GM20431 (cell line): Measurements from ENCODE around the gene SORCS2.

Source experiments
- in situ Hi-C: fragments of 300-500 bp; cut with MseI, MboI; formaldehyde crosslinking; loops from one replicate; pipeline ENCODE4 v1.15.0; 2020; ENCODE audit warnings: low sequenced_read_pairs; ENCODE audit not compliant: unreplicated experiment

The SORCS2 gene

DNA sequence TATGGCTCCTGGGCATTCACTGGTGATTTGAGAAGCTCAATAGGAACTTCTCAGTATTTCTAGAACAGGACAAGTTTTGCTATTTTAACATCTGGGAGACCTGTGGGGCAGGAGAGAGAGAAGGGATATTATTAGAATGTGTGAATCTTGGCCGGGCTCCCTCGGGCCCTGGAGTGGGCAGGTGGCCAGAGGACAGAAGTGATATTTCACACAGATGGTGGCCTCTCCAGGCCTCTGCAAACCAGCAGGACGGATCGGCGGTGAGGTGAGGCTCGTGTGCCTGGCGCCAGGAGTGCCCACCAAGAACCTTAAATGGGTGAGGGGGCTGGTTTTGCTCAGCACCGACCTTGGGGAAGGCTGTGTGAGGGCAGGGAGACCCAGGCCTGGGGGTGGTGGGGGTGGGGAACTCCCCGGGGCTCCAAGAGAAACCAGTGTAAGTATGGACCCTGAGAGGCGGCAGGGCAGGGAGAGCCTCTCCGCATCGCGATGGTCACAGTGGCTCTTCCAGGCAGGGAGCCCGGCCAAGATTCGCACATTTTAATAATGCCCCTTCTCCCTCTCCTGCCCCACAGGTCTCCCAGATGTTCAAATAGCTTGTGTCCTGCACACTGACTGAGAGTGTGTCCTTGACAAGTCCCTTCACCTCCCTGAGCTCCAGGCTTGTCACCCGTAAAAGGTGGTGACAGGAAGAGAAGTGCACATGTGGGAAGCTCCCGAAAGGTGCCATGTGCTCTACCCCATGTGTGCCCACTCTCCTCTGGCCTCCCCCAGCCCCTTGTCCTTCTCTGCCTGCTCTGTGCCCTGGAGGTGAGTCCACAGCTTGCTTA lies 64.9 kb downstream of the SORCS2 start:
- in situ Hi-C loops = no loop called here

DNA sequence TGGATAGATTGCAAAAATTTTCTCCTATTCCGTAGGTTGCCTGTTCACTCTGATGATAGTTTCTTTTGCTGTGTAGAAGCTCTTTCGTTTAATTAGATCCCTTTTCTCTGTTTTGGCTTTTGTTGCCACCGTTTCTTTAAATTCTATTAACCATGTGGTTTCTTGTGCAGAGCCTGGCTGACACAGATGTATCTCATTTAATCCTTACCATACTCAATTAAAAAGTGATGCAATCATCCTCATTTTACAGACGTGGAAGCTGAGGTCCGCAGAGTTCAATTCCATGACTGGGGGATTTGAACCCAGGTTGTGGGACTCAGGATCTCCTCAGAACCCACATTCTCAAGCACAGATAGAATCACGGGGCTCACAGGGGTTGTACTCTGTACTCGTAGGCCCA lies 66.7 kb downstream of the SORCS2 start:
- in situ Hi-C loops = no loop called here

DNA sequence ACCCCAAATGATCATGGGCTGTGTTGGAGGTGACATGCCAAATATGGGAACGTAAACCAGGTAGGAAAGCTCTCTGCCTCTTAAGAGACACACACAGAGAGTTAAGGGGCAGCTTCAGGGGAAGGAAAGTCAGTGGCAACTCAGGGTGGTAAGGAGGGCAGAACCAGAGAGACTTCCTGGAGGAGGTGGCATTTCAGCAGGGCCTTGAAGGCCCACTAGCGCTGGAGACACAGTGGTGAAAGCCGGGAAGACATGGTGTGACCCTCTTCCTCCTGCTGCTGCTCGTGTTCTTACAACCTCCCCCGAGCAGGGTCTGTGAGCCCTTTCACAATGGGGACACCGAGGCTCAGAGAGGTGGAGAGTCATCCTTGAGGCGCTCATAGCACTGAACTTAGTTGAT lies 68.2 kb downstream of the SORCS2 start:
- in situ Hi-C loops = no loop called here

DNA sequence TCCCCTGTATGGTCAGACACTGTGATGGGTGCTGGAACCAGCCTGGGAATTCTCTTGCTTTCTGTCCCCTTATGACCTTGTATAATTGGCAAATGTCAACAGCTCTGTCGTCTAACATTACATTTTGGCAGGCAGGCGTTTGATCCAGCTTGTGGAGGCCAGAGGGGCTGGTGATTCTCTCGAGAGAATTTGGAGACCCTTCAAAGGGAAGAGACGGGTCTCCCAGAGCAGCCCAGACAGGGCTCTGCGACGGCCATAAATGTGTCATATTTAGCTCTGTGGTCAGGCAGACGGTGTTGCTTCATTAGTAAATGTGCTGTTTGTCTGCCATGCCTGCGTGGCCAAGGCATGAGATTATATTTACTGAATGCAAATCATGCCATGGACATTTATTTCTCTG lies 68.7 kb downstream of the SORCS2 start:
- in situ Hi-C loops = no loop called here

DNA sequence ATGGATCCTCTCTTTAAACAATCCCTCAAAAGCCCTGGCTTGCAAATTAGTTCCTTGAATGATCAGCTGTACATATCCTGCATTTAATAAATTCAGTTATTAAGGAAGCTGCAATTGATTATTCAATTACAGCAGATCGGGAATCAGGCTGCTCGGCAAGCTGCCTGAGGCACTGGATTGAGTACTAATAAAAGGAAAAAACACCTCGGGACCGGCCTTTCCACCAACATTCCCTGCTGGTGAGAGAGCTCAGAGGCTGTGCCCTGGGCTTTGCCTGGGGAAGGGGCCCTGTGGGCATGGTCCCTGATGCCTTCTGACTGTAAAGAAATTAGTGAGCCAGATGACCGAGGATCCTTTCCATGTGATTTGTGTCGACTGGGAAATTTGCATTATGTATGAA lies 69.2 kb downstream of the SORCS2 start:
- in situ Hi-C loops = no loop called here

DNA sequence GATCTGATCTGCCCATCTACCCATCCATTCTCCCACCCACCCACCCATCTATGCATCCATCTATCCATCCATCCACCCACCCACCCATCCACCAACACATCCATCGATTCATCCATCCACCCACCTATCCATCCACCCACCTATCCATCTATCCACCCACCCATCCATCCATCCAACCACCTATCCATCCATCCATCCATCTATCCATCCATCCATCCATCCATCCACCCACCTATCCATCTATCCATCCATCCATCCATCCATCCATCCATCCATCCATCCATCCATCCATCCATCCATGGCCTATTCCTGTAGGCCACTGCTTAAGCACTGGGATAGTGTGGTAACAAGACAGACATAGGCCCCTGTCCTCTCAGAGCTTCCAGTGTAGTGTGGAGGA lies 69.8 kb downstream of the SORCS2 start:
- in situ Hi-C loops = no loop called here

DNA sequence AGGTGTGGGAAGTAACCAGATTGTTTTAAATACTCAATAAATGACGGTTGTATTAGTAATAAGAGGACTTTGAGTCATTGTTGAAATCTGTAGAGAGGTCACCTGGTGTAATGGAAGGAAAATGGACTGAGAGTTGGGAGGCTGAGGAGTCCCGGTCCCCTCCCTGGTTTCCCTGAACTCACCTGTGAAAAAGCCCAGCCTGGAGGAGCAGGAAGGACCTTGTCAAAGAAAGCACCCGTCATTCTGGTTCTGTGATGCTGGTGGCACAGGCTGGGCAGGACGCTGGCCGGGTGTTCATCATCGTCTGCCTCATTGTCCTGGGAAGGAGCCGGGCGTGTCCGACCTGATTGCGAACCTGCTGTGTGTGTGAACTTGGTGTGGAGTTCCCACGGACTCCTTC lies 70.8 kb downstream of the SORCS2 start:
- in situ Hi-C loops = no loop called here

DNA sequence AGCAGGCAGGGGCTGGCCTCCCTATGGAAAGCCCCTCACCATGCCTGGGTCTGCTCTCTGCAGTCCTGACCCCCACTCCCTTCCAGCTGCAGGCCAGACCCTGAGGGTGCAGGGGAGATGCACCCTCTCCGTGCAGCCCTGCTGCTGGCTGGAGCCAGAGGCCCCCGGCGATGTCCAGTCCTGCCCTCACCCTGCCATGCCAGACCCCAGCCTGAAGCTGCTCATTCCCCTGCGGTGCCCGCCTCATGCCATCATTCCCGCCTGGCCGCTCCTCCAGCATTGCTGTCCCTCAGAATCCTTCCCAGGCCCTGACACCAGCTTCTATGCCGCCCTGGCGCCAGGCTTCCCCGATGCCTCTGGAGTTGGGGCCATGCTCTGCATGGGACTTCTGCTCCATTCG lies 72.4 kb downstream of the SORCS2 start:
- in situ Hi-C loops = no loop called here

DNA sequence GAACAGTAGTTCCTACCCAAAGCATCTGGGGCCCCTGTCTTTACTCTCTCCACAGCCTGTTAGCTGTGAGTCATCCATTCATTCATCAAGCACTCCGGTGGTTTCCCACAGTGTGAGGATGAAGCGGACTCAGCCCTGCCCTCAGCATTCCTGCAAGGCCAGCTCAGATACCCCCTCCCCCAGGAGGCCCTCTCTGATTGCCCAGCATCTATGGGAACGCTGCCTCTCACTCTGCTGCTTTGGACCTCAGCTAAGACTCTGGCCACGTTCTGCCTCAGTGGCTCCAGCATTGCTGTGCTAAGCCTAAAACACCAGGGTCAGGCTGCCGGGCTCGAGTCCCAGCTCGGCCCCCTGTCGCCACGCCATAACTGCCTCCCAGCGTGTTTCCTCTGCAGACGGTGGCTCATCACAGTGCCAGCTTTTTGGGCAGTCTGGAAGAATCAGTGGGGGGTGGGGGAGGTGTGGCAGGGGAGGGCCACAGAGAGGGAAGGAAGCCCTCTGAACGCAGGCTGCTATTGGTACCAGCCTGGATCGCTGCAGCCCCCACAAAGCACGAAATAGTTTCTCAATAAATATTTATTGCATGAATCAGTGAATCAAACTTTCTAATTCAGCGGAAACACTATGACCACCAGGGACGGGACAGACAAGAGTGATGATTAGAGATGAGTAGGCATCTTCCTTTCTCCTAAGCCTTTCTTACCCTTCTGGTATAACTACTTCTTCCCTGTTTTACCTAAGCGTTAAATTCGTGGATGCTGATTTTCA lies 74.4 kb downstream of the SORCS2 start:
- in situ Hi-C loops = no loop called here

DNA sequence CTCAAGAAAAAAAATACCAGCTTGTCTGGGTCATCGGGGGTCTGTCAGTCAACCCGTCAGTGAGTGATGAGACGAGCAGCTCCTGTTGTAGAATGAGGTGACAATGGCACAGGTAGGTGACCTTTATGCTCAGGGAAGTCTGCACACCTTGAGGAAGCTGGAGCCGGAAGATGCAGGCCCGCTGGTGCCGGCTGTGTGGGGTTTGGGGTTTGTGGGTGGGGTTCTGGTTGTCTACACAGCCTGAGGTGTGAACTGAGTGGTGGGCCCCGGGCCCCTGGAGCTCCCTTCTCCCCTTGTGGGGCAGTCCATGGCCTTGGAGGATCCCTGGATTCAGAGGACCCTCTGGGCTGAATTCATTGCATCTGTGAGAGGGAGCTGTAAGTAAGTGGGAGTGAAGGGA lies 75.5 kb downstream of the SORCS2 start:
- in situ Hi-C loops = no loop called here

DNA sequence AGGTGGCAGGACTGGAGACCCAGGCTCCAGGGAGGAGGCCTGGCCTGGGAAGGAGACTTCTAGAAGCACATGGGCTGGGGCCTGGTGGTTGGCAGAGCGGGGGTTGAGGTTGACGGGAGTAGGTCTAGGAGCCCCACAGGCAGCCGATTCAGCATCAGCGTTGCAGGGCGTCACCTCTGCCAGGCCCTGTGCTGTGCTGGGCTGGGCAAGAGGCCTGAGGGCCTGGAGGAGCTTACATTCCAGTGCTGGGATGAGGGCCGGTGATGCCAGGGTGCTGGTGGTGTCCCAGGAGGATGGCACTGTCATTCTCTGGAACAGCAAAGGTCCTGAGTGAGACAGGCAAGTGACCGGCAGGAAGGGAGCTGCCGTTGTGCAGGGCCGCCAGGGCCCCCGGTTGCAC lies 76.6 kb downstream of the SORCS2 start:
- in situ Hi-C loops = no loop called here

DNA sequence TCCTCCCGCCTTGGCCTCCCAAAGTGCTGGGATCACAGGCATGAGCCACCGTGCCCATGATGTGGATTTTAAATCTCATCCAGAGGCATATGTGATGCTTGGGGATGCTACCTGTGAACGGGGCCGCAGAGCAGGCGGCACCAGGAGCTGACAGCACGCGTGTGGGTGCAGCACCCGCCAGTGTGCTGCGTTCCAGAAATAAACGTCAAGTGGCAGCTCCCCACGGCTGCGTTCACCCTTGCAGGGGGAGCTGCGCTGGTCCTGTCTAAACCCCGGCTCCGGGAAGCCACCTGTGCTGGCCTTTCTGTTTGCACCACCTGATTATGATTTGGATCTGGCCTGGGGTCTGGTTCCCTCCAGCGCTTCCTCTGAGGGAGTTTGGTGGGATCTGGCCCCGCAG lies 77.8 kb downstream of the SORCS2 start:
- in situ Hi-C loops = no loop called here

DNA sequence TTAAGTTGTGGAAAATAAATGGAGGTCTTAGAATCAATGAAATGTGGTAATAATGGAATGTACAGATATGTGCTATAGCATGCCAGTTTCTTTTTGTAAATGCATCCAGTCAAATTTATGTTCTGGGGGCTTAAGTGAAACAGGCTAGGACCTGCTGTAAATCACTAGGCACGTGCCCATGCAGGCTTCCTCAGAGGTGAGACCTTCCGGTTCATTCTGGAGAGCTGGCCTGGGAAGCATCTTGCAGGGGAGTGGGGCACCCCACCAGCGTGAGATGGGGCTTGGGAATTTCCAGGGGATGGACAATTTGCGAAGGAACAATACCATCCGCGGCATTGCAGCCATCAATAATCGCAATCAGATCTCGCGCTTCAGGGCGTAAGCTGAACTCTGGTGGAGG lies 80.1 kb downstream of the SORCS2 start:
- in situ Hi-C loops = no loop called here

DNA sequence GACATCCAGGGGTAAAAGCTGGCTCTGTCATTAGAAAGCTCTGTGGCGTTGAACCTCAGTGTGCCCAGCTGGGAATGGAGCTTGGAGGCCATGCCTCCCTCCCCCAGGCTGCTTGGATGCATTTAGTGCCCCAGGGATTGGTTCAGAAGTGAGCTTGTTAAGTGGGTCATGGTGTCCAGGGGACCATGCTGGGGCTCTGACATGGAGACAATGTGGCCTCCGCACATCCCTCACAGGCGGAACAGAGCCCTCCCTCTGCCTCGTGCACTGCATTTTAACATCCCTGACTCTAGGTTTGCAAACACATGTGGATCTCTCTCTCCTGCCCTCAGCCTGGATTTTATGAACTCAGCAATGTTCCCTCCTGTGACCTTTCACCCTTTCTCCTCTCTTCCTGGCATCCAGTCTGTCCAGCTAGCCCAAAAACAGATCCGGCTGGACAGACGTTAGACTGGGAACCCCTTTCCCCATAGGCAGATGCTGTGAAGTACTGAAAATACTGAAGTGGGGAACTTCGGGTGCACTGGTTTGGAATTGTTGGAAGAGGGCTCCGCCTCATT lies 81.5 kb downstream of the SORCS2 start:
- in situ Hi-C loops = no loop called here

DNA sequence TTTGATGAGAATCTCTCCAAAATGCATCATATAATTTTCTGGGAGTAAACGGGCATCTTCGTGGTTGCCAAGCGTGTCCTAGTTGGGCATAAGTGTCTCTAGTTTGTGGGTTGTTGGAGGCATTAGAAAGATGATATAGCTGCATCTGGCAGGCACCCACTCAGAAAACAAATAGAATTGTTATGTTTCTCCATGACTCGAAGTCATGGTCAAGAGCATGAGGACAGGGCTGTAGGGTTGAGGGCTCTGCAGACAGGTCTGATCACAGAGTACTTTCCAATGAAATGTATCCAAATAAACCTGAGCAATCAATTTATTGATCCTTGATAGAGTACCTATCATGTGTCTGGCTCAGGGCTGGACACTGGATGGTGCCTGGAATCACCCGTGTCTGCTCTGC lies 82.7 kb downstream of the SORCS2 start:
- in situ Hi-C loops = no loop called here

DNA sequence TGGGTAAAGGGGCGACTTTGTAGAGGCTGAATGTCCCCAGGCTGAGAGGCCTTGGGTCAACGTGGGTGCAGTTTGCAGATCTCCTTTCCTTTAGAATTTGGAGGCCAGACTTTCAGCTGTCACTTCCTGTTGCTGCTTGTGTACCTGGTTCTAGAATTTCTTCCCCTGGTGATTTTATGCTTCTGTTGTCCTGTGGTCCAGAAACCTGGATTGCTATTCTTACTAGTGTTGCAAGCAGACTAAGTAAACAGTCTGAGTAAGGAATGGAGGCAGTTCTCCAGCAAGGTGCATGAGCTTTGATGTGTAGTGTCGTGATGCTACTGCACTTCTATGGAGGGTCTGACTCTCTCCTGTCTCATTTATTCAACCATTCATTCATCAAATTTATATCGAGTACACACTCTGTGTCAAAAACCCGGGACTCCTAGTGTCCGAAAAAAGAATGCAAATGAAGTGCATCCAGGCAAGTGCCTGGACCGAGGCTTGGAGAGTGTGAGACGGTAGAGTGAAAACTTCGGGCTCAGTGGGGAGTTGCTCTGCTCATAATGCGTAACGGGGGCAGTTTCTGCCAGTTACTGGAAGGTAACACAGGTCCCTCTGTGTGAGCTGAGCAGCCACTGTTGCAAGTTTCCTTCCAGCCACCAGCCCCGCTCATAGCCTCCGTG lies 83.3 kb downstream of the SORCS2 start:
- in situ Hi-C loops = no loop called here

DNA sequence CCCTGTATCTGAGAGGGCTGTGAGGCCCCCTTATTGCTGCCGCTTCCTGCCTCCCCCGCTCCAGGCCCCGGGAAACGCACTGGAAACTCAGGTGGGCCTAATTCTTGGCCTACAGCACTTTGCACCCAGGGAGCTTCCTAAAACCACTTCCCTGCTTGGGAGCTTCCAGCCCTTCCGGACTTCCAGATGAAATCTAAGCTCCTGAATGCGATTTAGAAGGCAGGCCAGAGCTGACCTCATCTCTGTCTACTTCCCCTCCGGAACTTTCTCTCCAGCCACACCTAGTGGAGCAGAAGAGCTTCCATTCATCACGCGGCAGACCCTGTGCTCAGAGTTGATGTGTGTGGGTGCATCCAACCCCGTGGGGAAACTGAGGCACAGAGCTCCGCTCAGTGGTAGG lies 84.2 kb downstream of the SORCS2 start:
- in situ Hi-C loops = no loop called here

DNA sequence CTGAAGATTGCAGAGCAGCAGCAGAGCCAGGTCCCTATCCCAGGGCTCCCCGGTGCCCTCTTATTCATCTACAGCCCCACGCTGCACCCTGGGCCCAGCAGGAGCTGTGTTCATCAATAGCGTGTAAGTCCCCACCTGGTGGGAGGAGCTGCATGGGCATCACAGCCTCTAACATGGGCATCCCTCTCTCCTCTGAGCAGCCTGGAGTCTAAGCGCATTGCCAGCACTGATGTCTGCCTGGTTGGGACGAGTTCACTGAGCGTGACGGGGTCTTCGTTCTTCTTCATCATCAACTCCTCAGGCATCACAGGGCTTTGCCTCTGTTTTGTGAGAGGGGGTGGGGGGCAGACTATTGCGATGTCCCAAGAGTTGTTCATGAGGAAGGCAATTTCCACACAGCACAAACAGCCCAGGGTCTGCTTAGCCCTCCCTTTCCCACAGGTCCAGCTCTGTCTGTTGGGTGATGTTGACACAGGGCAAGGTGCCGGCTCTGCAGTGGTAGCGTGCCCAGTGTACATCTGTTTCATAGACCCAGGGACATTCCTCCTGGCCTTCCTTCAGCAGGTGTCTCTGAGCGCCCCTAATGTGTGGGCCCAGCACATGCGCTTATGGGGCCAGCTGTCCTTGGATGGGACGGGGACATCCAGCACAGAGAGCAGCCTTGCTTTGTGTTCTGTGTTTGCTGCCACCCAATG lies 85.9 kb downstream of the SORCS2 start:
- in situ Hi-C loops = no loop called here

DNA sequence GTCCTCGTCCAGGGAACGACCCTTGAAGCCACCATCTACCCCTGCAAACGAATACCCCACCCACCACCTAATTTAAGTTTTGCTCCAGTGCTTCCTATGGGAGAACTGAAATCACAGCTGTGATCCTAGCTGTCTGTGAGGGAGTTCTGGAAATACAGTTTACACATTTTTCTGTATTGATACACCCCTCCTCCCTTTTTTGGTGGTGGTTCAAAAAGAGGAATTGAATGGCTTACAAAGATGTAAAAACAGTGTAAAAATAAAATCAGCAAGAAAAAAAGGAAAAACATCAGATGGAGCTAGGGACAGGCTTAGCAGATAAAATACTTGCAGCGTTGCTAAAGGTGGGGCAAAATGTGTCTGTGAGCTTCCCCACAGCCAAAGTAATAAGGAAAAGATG lies 86.6 kb downstream of the SORCS2 start:
- in situ Hi-C loops = no loop called here

DNA sequence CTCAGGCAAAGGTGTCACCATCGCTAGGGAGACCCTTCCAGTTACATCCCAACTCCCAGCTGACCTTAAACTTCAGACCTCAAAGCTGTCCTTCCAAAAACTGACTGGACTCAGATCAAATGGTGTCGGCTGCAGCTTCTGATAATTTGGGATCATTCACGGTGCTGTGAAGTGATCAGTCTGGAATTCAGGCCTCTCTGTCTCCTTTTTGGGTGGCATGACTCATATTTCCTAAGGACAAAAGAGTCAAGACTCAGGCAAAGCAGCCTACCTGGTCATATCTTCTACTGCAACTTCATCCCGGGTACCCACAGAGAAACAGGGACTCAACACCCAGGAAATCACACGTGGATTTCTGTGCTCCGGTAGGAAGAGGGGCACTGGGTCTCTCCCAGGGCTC lies 87.6 kb downstream of the SORCS2 start:
- in situ Hi-C loops = no loop called here
